Small intestine (tissue), 7 donors: ENCODE results near the gene RADIL. TPM values are rescaled to one million over a fixed set of nuclear protein-coding genes. Genes with fewer than 3 reads are reported as not detected.
"Not testable (repeated sequence)": the region's sequence is repeated elsewhere in the genome, so short reads cannot be mapped to it uniquely, and the experiment has no call there.

Source experiments
- DNase-seq, 2 donors: peaks; one replicate each; pipeline versions ENCODE4 v3.0.0 to v3.0.0-alpha.2; 2013
- FAIRE-seq: peaks from 2 replicates; lab custom pipeline; 2012; peaks lifted over from hg19 to GRCh38; lab: Jason Lieb, UNC
- H3K27ac ChIP-seq, 3 donors: one replicate each; pipeline ENCODE4 v1.5.1; 2013; ENCODE audit warnings: low read length in 2 of 3, mild to moderate bottlenecking in 2 of 3, control low read depth in 1 of 3, inconsistent platforms in 1 of 3, low read depth in 1 of 3, moderate library complexity in 1 of 3
- H3K27me3 ChIP-seq, 3 donors: one replicate each; pipeline ENCODE4 v1.6.1; 2013; ENCODE audit warnings: low read length in 3 of 3, inconsistent platforms in 1 of 3; ENCODE audit not compliant: control insufficient read depth in 3 of 3, insufficient read depth in 3 of 3
- H3K36me3 ChIP-seq, 3 donors: one replicate each; pipeline ENCODE4 v1.6.1; 2013; ENCODE audit warnings: low read length in 3 of 3, inconsistent platforms in 1 of 3, low read depth in 1 of 3, mild to moderate bottlenecking in 1 of 3, moderate library complexity in 1 of 3; ENCODE audit not compliant: control insufficient read depth in 3 of 3, insufficient read depth in 2 of 3
- H3K4me1 ChIP-seq, 3 donors: one replicate each; pipeline ENCODE4 v1.6.1; 2013; ENCODE audit warnings: low read length in 2 of 3, inconsistent platforms in 1 of 3, low read depth in 1 of 3, mild to moderate bottlenecking in 1 of 3, moderate library complexity in 1 of 3; ENCODE audit not compliant: control insufficient read depth in 3 of 3, insufficient read depth in 2 of 3
- H3K4me3 ChIP-seq, 3 donors: one replicate each; pipeline ENCODE4 v1.5.1; 2013; ENCODE audit warnings: low read length in 3 of 3, control low read depth in 1 of 3, inconsistent platforms in 1 of 3, low read depth in 1 of 3, mild to moderate bottlenecking in 1 of 3, moderate library complexity in 1 of 3
- H3K9me3 ChIP-seq, 2 donors: one replicate each; pipeline ENCODE4 v1.6.1; 2013; ENCODE audit warnings: low read depth in 1 of 2, low read length in 1 of 2; ENCODE audit not compliant: control insufficient read depth in 2 of 2, insufficient read depth in 1 of 2
- WGBS, 3 donors: extraction: QIAGEN DNeasy Blood & Tissue Kit; methylation state at CpG; one replicate each; pipeline ENCODE4 v1.1.7; 2013; 5-methylcytosine and 5-hydroxymethylcytosine counted together
- polyA plus RNA-seq, 4 donors: library from polyadenylated mRNA; stranded (reverse) in 3 of 4; unstranded in 1 of 4; fragments of 200-250 nt in 3 of 4; fragments of 120-200 nt in 1 of 4; gene quantifications; one replicate each; pipeline versions ENCODE4 v1.2.1 to v1.2.3, GENCODE V29; 2013
- donor health status: healthy with polysubstance abuse.
- donor health status: control.
- donor health status: control.
- donor health status: Bipolar disorder and iron deficiency.
- donor health status: healthy.

RADIL gene
- polyA plus RNA-seq, 4 donors, result 0.18 to 3.2 (median 1.6) TPM; not detected in 1

DNA sequence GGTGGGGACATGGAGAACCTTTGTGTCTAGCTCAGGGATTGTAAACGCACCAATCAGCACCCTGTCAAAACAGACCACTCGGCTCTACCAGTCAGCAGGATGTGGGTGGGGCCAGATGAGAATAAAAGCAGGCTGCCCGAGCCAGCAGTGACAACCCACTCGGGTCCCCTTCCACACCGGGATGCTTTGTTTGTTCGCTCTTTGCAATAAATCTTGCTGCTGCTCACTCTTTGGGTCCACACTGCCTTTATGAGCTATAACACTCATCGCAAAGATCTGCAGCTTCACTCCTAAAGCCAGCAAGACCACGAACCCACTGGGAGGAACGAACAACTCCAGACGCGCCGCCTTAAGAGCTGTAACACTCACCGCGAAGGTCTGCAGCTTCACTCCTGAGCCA is 89.3 kb downstream of the RADIL start:
- FAIRE-seq, DNase-seq, H3K9me3 ChIP-seq, H3K27me3 ChIP-seq, H3K4me3 ChIP-seq, H3K4me1 ChIP-seq, H3K27ac ChIP-seq: not testable (repeated sequence)
- peaks cover 6 to 30% (median 10%) of the 10 kb centered on the region in 3 donors for H3K36me3 ChIP-seq
- WGBS, 3 donors, result 73 to 88% (median 81%) methylated on average over 13 to 14 of the region's 14 CpGs

GRCh38 chr7:4793385-4793993 is 90.0 kb downstream of the RADIL start:
- not testable (repeated sequence) for H3K4me1 ChIP-seq, H3K4me3 ChIP-seq, DNase-seq, H3K9me3 ChIP-seq, FAIRE-seq, H3K27me3 ChIP-seq, H3K27ac ChIP-seq
- peaks cover 10 to 36% (median 12%) of the 10 kb centered on the region in 3 donors for H3K36me3 ChIP-seq
- 88 to 96% (median 93%) methylated on average over 23 to 30 of the region's 30 CpGs for WGBS, 3 donors

DNA sequence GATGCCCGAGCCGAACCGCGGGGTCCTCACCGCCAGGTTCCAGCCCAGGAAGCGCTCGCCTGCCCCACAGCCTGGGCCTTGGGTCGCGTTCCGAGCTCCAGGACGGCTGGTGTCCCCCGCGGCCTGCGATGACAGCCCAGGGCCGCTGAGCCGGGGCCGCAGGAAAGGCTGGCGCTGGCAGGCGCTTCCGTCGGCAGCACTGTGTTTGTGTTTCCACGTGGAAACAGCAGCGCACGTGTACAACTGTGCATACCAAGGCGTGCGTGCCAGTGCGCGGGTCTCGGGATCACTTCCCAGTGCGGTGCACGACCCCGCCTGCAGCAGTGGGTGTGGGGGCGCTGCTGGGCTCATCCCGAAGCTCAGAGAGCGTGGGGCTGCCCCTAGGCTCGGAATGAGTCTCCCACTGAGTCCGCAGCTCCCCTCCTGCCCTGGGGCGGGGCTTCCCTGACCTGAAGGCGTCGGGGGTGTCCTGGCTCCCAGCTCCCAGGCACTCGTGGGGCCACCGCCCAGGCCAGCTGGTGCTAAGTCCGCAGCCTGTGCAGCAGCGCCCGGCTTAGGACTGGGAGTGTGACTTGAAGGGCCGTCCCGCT is 90.9 kb downstream of the RADIL start:
- no peaks in the 10 kb centered on the region for H3K9me3 ChIP-seq
- peaks cover 12 to 45% (median 17%) of the 10 kb centered on the region in 3 donors for H3K36me3 ChIP-seq
- H3K4me1 ChIP-seq, result peaks cover 0 to 8% (median 0%) of the 10 kb centered on the region in 3 donors
- peak; percentile 35 to 70 for DNase-seq
- H3K4me3 ChIP-seq, result peak overlapping the region in 2 of 3 donors; percentile 38 to 40
- no peak for FAIRE-seq
- WGBS, 3 donors, result 23 to 40% (median 24%) methylated on average over 45 to 47 of the region's 47 CpGs
- no peaks in the 10 kb centered on the region for H3K27me3 ChIP-seq
- H3K27ac ChIP-seq, result peak overlapping the region in 2 of 3 donors; percentile 23 to 40

DNA sequence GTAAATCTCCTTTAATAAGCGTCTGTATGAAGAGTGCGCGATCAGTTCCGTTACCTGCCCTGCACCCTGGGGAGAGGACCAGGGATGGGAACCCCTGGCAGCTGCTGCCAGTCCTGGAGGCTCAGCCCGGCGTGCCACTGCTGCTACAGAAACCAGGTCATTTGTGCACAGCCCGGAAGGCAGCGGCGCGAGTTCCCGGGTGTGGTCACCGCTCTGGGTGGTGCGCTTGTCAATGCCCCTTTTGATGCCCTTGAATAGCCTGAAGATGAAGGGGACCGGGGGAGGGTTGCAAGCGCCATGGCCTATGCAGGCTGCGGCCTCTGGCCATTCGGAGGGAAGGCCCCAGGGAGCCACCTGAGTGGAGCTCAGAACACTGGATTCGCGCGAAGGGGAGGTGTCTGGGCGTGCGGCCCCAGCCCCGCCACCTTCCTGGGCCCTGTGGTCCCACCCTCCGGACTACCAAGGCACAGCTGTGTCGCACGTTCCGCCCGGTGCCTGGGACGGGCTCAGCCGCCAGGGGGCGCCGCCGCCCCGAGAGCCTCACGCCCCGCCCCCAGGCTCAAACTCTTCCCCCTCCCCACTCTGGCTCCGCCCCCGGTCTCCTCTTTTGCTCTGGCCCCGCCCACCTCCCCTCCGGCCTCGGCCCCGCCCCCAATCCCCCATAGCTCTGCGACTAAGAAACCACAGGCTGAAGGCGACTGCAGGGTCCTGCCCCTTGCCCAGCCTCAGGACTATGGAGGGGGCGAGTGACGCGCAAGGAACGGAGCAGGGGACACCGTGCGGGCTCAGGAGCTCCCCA is 91.6 kb downstream of the RADIL start:
- Histone ChIP-seq H3K36me3 (peaks cover 12 to 52% (median 17%) of the 10 kb centered on the region in 3 donors), H3K27ac (peak overlapping the region in 2 of 3 donors; percentile 23 to 40)

DNA sequence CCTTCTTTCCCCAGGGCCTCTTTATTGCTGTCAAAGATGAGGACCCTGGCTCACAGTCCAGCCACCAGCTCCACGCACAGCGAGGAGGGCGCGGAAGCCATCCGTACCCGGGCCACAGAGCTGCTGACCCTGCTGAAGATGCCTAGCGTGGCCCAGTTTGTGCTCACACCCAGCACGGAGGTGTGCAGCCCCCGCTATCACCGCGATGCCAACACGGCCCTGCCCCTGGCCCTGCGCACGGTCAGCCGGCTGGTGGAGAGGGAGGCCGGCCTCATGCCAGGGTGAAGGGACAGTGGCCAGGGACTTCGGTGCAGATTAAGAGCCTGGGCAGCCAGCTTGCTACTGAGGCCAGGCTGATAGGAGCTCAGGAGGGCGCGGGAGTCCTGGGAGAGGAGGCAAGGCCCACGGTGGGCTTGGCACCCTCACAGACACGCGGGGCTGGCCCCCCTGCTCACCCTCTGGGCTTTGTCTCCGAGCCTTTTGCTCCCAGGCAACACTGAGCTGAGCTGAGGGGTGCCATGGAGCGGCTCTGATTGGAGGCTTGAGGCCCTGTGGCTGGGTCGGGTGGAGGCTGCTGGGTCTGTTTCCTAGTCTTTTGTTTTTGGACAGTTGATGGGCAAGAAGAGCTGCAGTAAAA is 92.3 kb downstream of the RADIL start:
- Histone ChIP-seq H3K27ac (no peak overlapping the region), H3K27me3 (no peaks in the 10 kb centered on the region), H3K36me3 (peaks cover 13 to 59% (median 18%) of the 10 kb centered on the region in 3 donors), H3K4me3 (no peak overlapping the region), H3K9me3 (no peaks in the 10 kb centered on the region), H3K4me1 (peaks cover 0 to 8% (median 0%) of the 10 kb centered on the region in 3 donors)
- DNase-seq (no peak), FAIRE-seq (no peak)
- 93 to 96% (median 94%) methylated on average over 23 to 25 of the region's 25 CpGs for WGBS, 3 donors

More for the DNA sequence above, 91.6 kb downstream of the RADIL start:
- FAIRE-seq (no peak), DNase-seq (peak; percentile 54 to 82)
- Histone ChIP-seq H3K27me3 (no peaks in the 10 kb centered on the region), H3K4me1 (peaks cover 0 to 8% (median 0%) of the 10 kb centered on the region in 3 donors), H3K4me3 (peak overlapping the region in 2 of 3 donors; percentile 38 to 40), H3K9me3 (no peaks in the 10 kb centered on the region)
- WGBS, 3 donors, result 43 to 65% (median 53%) methylated on average over 38 to 50 of the region's 50 CpGs

DNA sequence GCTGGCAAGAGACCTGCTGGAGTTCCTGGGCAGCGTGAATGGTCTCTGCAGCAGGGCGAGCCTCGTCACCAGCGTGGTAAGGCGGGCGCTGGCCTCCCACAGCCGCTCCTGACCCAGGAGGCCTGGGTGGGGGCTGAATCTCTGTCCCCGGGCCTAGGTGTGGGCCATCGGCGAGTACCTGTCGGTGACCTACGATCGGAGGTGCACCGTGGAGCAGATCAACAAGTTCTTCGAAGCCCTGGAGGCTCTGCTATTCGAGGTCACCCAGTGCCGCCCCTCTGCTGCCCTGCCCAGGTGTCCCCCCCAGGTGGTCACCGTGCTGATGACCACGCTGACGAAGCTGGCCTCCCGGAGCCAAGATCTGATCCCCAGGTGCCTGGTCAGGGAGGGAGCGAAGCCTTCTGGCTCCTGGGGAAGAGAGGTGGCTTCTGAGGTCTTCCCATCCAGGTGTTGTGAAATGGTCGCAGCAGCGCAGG is 93.0 kb downstream of the RADIL start:
- Histone ChIP-seq H3K4me1 (peaks cover 0 to 8% (median 0%) of the 10 kb centered on the region in 3 donors), H3K27ac (no peak overlapping the region), H3K27me3 (no peaks in the 10 kb centered on the region), H3K9me3 (no peaks in the 10 kb centered on the region), H3K4me3 (no peak overlapping the region), H3K36me3 (peaks cover 15 to 66% (median 19%) of the 10 kb centered on the region in 3 donors)
- 94 to 95% (median 95%) methylated on average over 23 to 24 of the region's 24 CpGs for WGBS, 3 donors
- DNase-seq (no peak), FAIRE-seq (no peak)

DNA sequence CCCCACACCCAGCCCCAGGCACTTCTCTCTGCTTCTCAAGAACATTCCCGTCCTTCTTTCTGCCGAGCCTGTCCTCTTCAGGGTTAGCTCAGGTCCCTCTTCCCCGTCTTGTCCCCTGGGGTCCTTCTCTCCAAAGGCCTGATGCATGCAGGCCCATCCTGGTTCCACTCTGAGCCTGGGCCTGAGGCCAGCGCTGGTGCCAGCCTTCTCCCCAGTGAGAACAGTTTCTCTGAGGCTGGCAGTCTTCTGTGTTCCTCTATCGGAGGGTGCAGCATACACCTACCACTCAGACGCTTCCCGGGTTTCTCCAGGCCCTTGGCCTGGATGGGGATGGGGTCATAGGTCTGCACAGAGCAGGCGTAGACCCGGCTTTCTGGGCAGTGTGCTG is 93.4 kb downstream of the RADIL start:
- H3K27me3 ChIP-seq, result no peaks in the 10 kb centered on the region
- H3K36me3 ChIP-seq, result peaks cover 17 to 71% (median 19%) of the 10 kb centered on the region in 3 donors
- DNase-seq, result no peak
- FAIRE-seq, result no peak
- no peak overlapping the region for H3K4me3 ChIP-seq
- no peaks in the 10 kb centered on the region for H3K9me3 ChIP-seq
- 88 to 90% (median 90%) methylated on average over 8 to 9 of the region's 9 CpGs for WGBS, 3 donors
- H3K4me1 ChIP-seq, result peaks cover 0 to 8% (median 0%) of the 10 kb centered on the region in 3 donors
- no peak overlapping the region for H3K27ac ChIP-seq
